ENCODE measurements around the gene ZFTA. TPM values are rescaled to one million over a fixed set of nuclear protein-coding genes. Genes with fewer than 3 reads are reported as not detected.
A peak's percentile ranks its signal among the peaks of the same experiment; 100 is the strongest.

Gene ZFTA
- total RNA-seq, 1 experiment from 2014 or later, result 8.8 TPM

DNA sequence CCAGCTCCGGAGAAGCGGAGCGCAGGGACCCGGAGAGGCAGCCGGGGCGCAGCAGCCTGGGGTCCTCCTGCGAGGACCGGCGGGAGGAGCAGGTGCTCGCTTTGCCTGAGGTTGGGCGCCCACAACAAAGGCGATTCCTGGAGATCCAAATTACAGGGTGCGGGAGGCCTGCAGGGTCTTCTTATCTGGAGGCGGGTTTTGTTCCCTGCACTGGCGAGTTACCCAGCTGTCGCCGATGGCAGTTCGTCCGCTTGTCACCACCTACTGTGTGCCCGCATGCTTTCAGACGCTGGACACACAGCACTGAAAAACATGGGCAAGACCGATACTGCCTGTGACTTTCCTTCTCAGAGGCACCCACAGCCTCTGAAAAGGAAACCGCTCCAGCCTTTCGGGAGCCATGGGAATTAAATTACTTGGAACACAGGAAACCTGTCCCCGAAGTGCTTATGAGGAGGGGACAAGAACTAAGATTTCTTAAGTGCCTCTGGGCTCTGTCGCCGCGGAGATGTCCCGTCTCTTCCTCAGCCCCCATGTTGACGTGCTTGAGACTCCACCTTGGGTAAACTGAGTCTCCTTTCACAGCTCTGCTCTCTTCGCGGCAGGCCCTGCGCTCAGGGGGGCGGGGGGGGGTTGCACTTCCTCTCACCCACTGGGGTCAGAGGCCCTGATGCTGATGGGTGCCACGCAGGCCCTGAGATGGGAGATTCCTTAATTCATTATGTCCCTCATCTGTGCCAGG lies 1.3 kb upstream of the ZFTA start:
- Histone ChIP-seq H3K4me2 (ENCODE audit: low read depth, low read length, poor library complexity, severe bottlenecking) (peak overlapping the region; percentile 74), H3K9ac (ENCODE audit: low read length) (peak overlapping the region; percentile 69; the same call in 1 of the 2 replicates), H3K27ac (ENCODE audit: low read length) (no peak overlapping the region), H3K27me3 (ENCODE audit: low read length) (no peaks in the 10 kb centered on the region), H3K9me3 (ENCODE audit: low read length) (no peaks in the 10 kb centered on the region), H2AFZ (ENCODE audit: low read length) (peak overlapping the region; percentile 81; the same call in 1 of the 2 replicates), H3K4me1 (ENCODE audit: low read length) (peaks cover 20% of the 10 kb centered on the region), H3K79me2 (ENCODE audit: low read length) (peaks cover 8% of the 10 kb centered on the region), H4K20me1 (ENCODE audit: insufficient read depth, low read depth, low read length) (no peaks in the 10 kb centered on the region; the same call in 1 of the 2 replicates), H3K4me3 (ENCODE audit: low read length) (peak overlapping the region; percentile 71), H3K36me3 (ENCODE audit: insufficient read depth, low read length) (no peaks in the 10 kb centered on the region), H3K9me2 (replicated peaks; ENCODE audit: insufficient read depth, low read length) (no peaks in the 10 kb centered on the region)
- peak; percentile 37 for DNase-seq

DNA sequence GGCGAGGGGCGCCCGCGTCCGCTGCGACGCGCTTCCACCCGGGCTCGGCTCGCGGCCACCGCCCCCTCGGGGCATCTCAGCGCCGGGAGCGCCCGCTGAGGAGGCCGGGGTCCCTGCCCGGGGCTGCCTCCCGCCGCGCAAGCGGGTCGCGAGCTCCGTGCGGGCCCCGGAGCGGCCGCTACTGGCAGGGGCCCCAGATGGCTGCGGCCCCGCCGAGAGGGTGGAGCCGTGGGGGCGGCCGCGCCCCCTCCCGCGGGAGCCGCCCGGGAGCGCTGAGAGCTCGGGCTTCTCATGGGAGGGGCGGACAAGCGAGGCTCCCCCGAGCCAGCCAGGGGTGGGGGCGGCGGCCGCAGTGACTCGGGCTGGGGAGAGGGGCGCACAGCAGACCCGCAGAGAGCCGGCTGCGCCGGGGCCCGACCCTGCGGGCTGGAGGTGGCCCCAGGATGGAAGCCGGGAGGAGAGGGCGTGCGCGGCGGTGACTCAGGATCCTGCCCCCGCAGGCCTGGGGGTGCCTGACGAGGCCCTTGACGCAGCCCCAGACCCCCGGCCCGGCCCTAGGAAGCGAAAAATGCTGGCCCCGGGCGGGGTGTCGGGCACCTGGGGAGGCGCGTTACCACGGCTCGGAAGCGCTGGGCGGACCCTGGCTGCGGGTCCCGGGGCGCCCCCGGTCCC lies 603 bp upstream of the ZFTA start:
- H2AFZ ChIP-seq (ENCODE audit: low read length), result peak overlapping the region; percentile 81
- no peaks in the 10 kb centered on the region for H3K9me3 ChIP-seq (ENCODE audit: low read length)
- H3K4me2 ChIP-seq (ENCODE audit: low read depth, low read length, poor library complexity, severe bottlenecking), result peak overlapping the region; percentile 74
- no peaks in the 10 kb centered on the region; the same call in 1 of the 2 replicates for H4K20me1 ChIP-seq (ENCODE audit: insufficient read depth, low read depth, low read length)
- H3K36me3 ChIP-seq (ENCODE audit: insufficient read depth, low read length), result no peaks in the 10 kb centered on the region
- DNase-seq, result peak; percentile 60
- H3K79me2 ChIP-seq (ENCODE audit: low read length), result peaks cover 8% of the 10 kb centered on the region
- H3K27ac ChIP-seq (ENCODE audit: low read length), result no peak overlapping the region
- H3K4me3 ChIP-seq (ENCODE audit: low read length), result peak overlapping the region; percentile 71
- no peaks in the 10 kb centered on the region for H3K9me2 ChIP-seq (replicated peaks; ENCODE audit: insufficient read depth, low read length)
- peaks cover 20% of the 10 kb centered on the region for H3K4me1 ChIP-seq (ENCODE audit: low read length)
- peak overlapping the region; percentile 69 for H3K9ac ChIP-seq (ENCODE audit: low read length)
- no peaks in the 10 kb centered on the region for H3K27me3 ChIP-seq (ENCODE audit: low read length)

DNA sequence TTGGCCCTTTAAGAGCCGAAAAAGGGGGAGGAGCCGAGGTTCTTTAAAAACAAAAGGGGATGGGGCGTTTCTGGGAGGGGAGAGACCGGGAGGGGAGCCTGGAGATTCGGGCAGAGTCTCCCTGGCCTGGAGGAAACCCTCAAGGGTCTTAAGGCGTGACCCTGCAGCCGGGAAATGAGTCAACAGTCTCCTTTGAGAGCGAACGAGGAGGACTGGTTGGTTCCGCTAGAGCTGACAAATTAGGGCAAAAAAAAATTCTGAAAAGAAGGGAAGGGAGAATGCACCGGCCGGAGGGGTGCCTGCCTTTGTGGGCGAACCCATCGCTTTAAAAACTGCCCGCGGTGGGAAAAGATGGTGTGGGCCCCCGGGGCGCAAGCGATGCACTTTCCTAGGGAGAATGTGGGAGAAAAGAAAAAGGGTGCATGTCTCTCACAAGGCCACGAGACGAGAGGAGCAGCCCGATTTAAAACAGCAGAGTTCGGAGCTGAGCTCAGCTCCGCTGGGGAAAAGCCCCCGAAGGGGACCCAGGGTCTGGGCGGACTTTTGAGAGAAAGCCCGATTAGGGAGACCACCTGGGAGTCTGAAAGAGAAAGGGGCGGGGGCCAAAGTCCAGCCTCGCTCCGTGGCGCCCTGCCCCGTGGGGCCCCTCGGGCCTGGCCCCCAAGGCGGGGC lies 874 bp downstream of the ZFTA start:
- peaks cover 20% of the 10 kb centered on the region for H3K4me1 ChIP-seq (ENCODE audit: low read length)
- H3K27ac ChIP-seq (ENCODE audit: low read length), result no peak overlapping the region
- no peaks in the 10 kb centered on the region for H3K36me3 ChIP-seq (ENCODE audit: insufficient read depth, low read length)
- peak overlapping the region; percentile 93 for H3K4me3 ChIP-seq (ENCODE audit: low read length)
- no peaks in the 10 kb centered on the region for H3K9me3 ChIP-seq (ENCODE audit: low read length)
- no peaks in the 10 kb centered on the region; the same call in 1 of the 2 replicates for H4K20me1 ChIP-seq (ENCODE audit: insufficient read depth, low read depth, low read length)
- peak overlapping the region; percentile 20; the same call in 1 of the 2 replicates for H2AFZ ChIP-seq (ENCODE audit: low read length)
- H3K4me2 ChIP-seq (ENCODE audit: low read depth, low read length, poor library complexity, severe bottlenecking), result peak overlapping the region; percentile 100
- peak overlapping the region; percentile 84 for H3K9ac ChIP-seq (ENCODE audit: low read length)
- H3K27me3 ChIP-seq (ENCODE audit: low read length), result no peaks in the 10 kb centered on the region
- peaks cover 8% of the 10 kb centered on the region for H3K79me2 ChIP-seq (ENCODE audit: low read length)
- peak; percentile 71 for DNase-seq
- no peaks in the 10 kb centered on the region for H3K9me2 ChIP-seq (replicated peaks; ENCODE audit: insufficient read depth, low read length)

DNA sequence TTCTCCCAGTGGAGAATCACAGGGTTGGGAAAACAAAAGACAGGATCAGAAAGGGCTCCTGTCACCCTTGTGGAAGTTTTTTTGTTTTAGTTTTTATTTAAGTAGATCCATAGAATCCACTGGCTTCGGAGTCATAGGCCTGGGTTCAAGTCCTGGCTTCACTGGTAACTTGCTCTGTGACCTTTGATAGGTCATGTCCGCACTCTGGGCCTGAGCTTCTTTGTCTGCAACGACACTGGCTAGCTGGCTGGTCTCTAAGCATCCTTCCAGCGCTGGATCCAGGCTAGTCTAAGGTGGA lies 1.4 kb downstream of the ZFTA start:
- Histone ChIP-seq H3K4me2 (ENCODE audit: low read depth, low read length, poor library complexity, severe bottlenecking) (peak overlapping the region; percentile 100), H3K27ac (ENCODE audit: low read length) (no peak overlapping the region), H3K36me3 (ENCODE audit: insufficient read depth, low read length) (no peaks in the 10 kb centered on the region), H3K9ac (ENCODE audit: low read length) (peak overlapping the region; percentile 84), H3K4me1 (ENCODE audit: low read length) (peaks cover 20% of the 10 kb centered on the region), H3K27me3 (ENCODE audit: low read length) (no peaks in the 10 kb centered on the region), H3K4me3 (ENCODE audit: low read length) (peak overlapping the region; percentile 93), H3K9me3 (ENCODE audit: low read length) (no peaks in the 10 kb centered on the region), H3K9me2 (replicated peaks; ENCODE audit: insufficient read depth, low read length) (no peaks in the 10 kb centered on the region), H4K20me1 (ENCODE audit: insufficient read depth, low read depth, low read length) (no peaks in the 10 kb centered on the region; the same call in 1 of the 2 replicates), H2AFZ (ENCODE audit: low read length) (no peak overlapping the region; the same call in 1 of the 2 replicates), H3K79me2 (ENCODE audit: low read length) (peaks cover 8% of the 10 kb centered on the region)
- no peak for DNase-seq

DNA sequence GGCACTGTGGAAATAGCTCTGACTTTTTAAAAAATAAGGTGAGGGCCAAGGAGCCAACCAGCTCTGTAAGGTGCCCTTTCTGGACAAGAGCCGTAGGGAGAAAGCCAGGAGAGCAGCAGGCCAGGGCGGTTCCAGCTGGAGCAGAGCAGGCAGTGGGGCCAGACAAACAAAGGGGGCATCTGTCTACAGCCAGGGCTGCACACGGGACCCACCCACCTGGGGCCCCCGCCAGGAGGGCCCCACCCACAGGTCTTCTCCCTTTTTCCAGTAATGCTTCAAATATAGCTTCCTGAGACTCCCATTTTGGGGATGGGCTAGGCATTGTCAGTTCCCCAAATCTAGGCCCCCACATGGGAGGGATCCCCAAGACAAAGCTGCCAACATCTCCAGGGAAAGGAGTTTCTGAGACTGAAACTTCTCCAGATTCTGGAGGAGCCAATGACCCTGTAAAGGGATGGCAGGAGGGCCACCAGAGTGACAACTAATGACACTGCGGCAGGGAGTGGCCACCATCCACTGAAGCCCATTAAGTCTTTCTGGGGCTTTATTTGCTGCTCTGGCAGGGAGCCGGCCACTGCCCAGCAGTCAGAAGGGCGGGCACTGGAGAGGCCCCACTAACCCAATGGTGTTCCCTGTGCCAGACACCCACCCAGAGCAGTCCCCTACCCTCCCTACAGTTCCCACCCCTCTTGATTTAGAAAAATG lies 1.9 kb downstream of the ZFTA start:
- peak overlapping the region; percentile 84 for H3K9ac ChIP-seq (ENCODE audit: low read length)
- no peak overlapping the region for H3K27ac ChIP-seq (ENCODE audit: low read length)
- no peaks in the 10 kb centered on the region for H3K36me3 ChIP-seq (ENCODE audit: insufficient read depth, low read length)
- H3K9me3 ChIP-seq (ENCODE audit: low read length), result no peaks in the 10 kb centered on the region
- H3K79me2 ChIP-seq (ENCODE audit: low read length), result peaks cover 8% of the 10 kb centered on the region
- H3K27me3 ChIP-seq (ENCODE audit: low read length), result no peaks in the 10 kb centered on the region
- peaks cover 20% of the 10 kb centered on the region for H3K4me1 ChIP-seq (ENCODE audit: low read length)
- H2AFZ ChIP-seq (ENCODE audit: low read length), result no peak overlapping the region
- H4K20me1 ChIP-seq (ENCODE audit: insufficient read depth, low read depth, low read length), result no peaks in the 10 kb centered on the region; the same call in 1 of the 2 replicates
- DNase-seq, result peak; percentile 31
- peak overlapping the region; percentile 93 for H3K4me3 ChIP-seq (ENCODE audit: low read length)
- no peaks in the 10 kb centered on the region for H3K9me2 ChIP-seq (replicated peaks; ENCODE audit: insufficient read depth, low read length)
- peak overlapping the region; percentile 100 for H3K4me2 ChIP-seq (ENCODE audit: low read depth, low read length, poor library complexity, severe bottlenecking)

DNA sequence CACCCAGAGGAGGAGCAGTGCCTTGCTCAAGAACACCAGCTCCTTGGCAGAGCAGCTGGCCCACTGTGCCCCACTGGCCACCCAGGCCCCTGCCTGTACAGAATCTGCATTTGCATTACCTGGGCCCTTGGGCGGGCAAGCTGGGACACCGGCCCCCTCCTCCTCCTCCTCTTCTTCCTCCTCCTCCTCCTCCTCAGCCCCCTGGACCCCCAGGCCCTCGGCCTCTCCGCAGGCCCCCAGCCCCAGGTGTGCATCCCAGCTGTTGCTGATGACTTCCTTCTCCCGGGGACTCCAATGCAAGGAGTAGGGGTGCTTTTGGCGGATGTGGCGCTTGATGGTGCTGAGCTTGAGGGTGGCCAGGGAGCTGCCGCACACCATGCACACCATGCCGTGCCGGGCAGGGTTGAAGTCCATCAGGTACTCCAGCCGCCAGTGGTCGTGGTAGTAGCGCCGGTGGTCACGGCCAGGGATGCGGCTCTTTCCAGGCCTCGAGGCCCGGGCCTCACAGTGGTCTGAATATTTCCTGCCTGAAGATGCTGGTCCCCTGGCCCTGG lies 2.8 kb downstream of the ZFTA start:
- H3K4me1 ChIP-seq (ENCODE audit: low read length), result peaks cover 20% of the 10 kb centered on the region
- no peak overlapping the region for H2AFZ ChIP-seq (ENCODE audit: low read length)
- H3K9me2 ChIP-seq (replicated peaks; ENCODE audit: insufficient read depth, low read length), result no peaks in the 10 kb centered on the region
- no peaks in the 10 kb centered on the region for H3K27me3 ChIP-seq (ENCODE audit: low read length)
- H3K4me2 ChIP-seq (ENCODE audit: low read depth, low read length, poor library complexity, severe bottlenecking), result no peak overlapping the region
- H3K36me3 ChIP-seq (ENCODE audit: insufficient read depth, low read length), result no peaks in the 10 kb centered on the region
- H4K20me1 ChIP-seq (ENCODE audit: insufficient read depth, low read depth, low read length), result no peaks in the 10 kb centered on the region; the same call in 1 of the 2 replicates
- no peaks in the 10 kb centered on the region for H3K9me3 ChIP-seq (ENCODE audit: low read length)
- peaks cover 8% of the 10 kb centered on the region for H3K79me2 ChIP-seq (ENCODE audit: low read length)
- H3K9ac ChIP-seq (ENCODE audit: low read length), result no peak overlapping the region
- DNase-seq, result no peak
- no peak overlapping the region for H3K27ac ChIP-seq (ENCODE audit: low read length)
- H3K4me3 ChIP-seq (ENCODE audit: low read length), result no peak overlapping the region

DNA sequence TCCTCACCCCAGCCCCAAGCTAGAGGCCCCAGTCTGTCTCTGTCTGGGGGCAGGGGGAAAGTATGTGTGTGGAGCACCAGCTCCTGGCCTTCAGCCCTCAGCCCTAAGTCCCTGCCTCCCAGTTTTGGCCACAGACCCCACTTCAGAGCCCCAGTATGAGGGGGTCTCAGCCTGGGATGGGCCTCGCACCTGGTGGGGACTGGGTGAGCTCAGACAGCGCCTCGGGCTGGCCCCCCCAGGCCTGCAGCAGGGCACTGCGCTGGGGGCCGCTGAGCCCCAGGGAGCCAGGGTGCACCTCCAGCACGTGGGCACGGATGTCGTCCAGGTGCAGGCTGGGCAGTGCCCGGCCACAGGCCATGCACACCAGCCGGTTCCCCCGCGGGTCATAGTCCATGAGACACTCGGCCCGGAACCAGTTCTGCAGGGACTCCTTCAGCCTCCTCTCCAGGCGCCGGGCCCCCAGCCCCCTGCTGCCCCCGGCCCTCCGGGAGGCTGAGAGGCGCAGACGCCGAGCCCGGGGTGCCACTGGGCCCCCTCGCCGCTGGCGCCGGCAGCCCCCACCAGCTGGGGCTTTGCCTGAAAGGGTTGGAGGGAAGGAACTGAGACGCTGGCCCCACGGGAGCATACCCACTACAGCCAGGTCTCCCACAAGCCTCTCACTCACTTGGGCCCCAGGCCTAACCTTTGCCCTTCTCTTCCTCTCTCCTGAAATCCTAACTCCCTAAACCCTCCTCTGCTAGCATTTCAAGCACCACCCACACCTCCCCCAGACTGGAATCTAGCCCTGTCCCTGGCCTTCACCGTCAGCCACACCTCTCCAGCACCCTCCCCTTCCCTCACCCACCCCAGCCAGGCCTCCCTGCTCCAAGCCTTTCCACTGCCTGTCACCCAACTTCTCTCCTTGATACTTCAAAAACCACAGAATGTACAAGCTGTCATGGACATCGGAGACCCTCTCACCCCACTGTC lies 3.6 kb downstream of the ZFTA start:
- no peak for DNase-seq
- no peak overlapping the region for H3K4me2 ChIP-seq (ENCODE audit: low read depth, low read length, poor library complexity, severe bottlenecking)
- no peak overlapping the region for H2AFZ ChIP-seq (ENCODE audit: low read length)
- no peak overlapping the region for H3K27ac ChIP-seq (ENCODE audit: low read length)
- H3K9me3 ChIP-seq (ENCODE audit: low read length), result no peaks in the 10 kb centered on the region
- peaks cover 19% of the 10 kb centered on the region for H3K4me1 ChIP-seq (ENCODE audit: low read length)
- no peaks in the 10 kb centered on the region for H3K27me3 ChIP-seq (ENCODE audit: low read length)
- H3K9me2 ChIP-seq (replicated peaks; ENCODE audit: insufficient read depth, low read length), result no peaks in the 10 kb centered on the region
- no peak overlapping the region for H3K4me3 ChIP-seq (ENCODE audit: low read length)
- H3K36me3 ChIP-seq (ENCODE audit: insufficient read depth, low read length), result no peaks in the 10 kb centered on the region; the same call in 1 of the 2 replicates
- no peaks in the 10 kb centered on the region; the same call in 1 of the 2 replicates for H4K20me1 ChIP-seq (ENCODE audit: insufficient read depth, low read depth, low read length)
- H3K9ac ChIP-seq (ENCODE audit: low read length), result no peak overlapping the region
- H3K79me2 ChIP-seq (ENCODE audit: low read length), result peaks cover 8% of the 10 kb centered on the region
